HCT116 (cell line): Measurements from ENCODE around the gene COL19A1. TPM values are rescaled to one million over a fixed set of nuclear protein-coding genes. Genes with fewer than 3 reads are reported as not detected.

Experiments used
- ATAC-seq: fragments of 200-7000 bp; cut with Tn5 transposase; 2 replicates; pipeline ENCODE4 v1.9.1; 2020; ENCODE audit warnings: mild to moderate bottlenecking, moderate library complexity
- BruUV-seq: library from RNA; stranded (reverse); fragments of 400-500 nt; replicated peaks from 2 replicates; lab custom pipeline; 2021; lab: Mats Ljungman, UMichigan
- CTCF ChIA-PET: fragments of 300-600 bp; sonication (Branson Sonifier 250); formaldehyde crosslinking; loops from one replicate; lab custom pipeline; 2021; ENCODE audit warnings: antibody characterized with exemption; lab: Charles Lee
- POLR2A ChIA-PET: fragments of 300-600, 350-600 bp; sonication (Branson Sonifier 250); formaldehyde crosslinking; loops from one replicate; lab custom pipeline; 2021; ENCODE audit warnings: antibody characterized with exemption; lab: Charles Lee
- RAD21 ChIA-PET, 2 experiments: fragments of 300-600 bp; sonication (Branson Sonifier 250); formaldehyde crosslinking; loops; one replicate each; lab custom pipeline; 2023; ENCODE audit warnings: low total read pairs in 2 of 2; ENCODE audit not compliant: uncharacterized antibody in 2 of 2, unreplicated experiment in 2 of 2, low non-redundant PET in 1 of 2; lab: Charles Lee
- DNase-seq: peaks from one replicate; pipeline ENCODE4 v3.0.0-alpha.2; 2010; ENCODE audit warnings: low read depth, low spot score
- H2AFZ ChIP-seq: fragments of 200-600 bp; shearing (Covaris generic), sonication (generic); 2 replicates; pipeline ENCODE4 v1.6.1; 2017; ENCODE audit warnings: low read depth, mixed run types, mixed read lengths, antibody characterized with exemption, low read length; ENCODE audit not compliant: poor library complexity, severe bottlenecking
- H3K27ac ChIP-seq: 2 replicates; pipeline ENCODE4 v1.5.1; 2012; ENCODE audit warnings: low read depth, low read length
- H3K27me3 ChIP-seq: fragments of 200-600 bp; sonication (generic); 2 replicates; pipeline ENCODE4 v1.6.1; 2016; ENCODE audit warnings: mixed run types, low read length, mixed read lengths; ENCODE audit not compliant: insufficient read depth
- H3K36me3 ChIP-seq, 2 experiments: fragments of 200-500 bp in 1 of 2; fragments of 200-600 bp in 1 of 2; sonication (Bioruptor generic) in 1 of 2; sonication (generic) in 1 of 2; 2 replicates each; pipeline versions ENCODE4 v1.5.1 to v1.6.1; 2014 to 2016; ENCODE audit warnings: low read length in 2 of 2, inconsistent platforms in 1 of 2, mixed read lengths in 1 of 2, mixed run types in 1 of 2; ENCODE audit not compliant: insufficient read depth in 2 of 2, control insufficient read depth in 1 of 2
- H3K4me1 ChIP-seq, 2 experiments: fragments of 200-600 bp in 1 of 2; sonication (generic) in 1 of 2; 2 replicates each; pipeline versions ENCODE4 v1.5.1 to v1.6.1; 2012 to 2017; ENCODE audit warnings: low read length in 2 of 2, inconsistent platforms in 1 of 2, mild to moderate bottlenecking in 1 of 2, mixed read lengths in 1 of 2, mixed run types in 1 of 2, moderate library complexity in 1 of 2; ENCODE audit not compliant: insufficient read depth in 2 of 2, control insufficient read depth in 1 of 2
- H3K4me2 ChIP-seq: fragments of 200-600 bp; sonication (generic); 2 replicates; pipeline ENCODE4 v1.6.1; 2017; ENCODE audit warnings: mixed run types, low read length, mixed read lengths
- H3K4me3 ChIP-seq, 2 experiments: fragments of 200-600 bp in 1 of 2; sonication (generic) in 1 of 2; replicated peaks in 1 of 2; 2 replicates each; pipeline ENCODE4 v1.5.1; 2011 to 2016; ENCODE audit warnings: low read length in 2 of 2, control low read depth in 1 of 2, low read depth in 1 of 2, mild to moderate bottlenecking in 1 of 2, mixed read lengths in 1 of 2, mixed run types in 1 of 2
- H3K79me2 ChIP-seq: fragments of 200-600 bp; sonication (generic); 2 replicates; pipeline ENCODE4 v1.6.1; 2017; ENCODE audit warnings: mild to moderate bottlenecking, mixed run types, low read length, moderate library complexity, mixed read lengths; ENCODE audit not compliant: insufficient read depth
- H3K9ac ChIP-seq: fragments of 200-600 bp; sonication (generic); 2 replicates; pipeline ENCODE4 v1.6.1; 2016; ENCODE audit warnings: low read length, mixed read lengths
- H3K9me2 ChIP-seq: fragments of 200-600 bp; sonication (generic), shearing (Covaris generic); 2 replicates; pipeline ENCODE4 v1.6.1; 2017; ENCODE audit warnings: mixed run types, mild to moderate bottlenecking, moderate library complexity; ENCODE audit not compliant: insufficient read depth
- H3K9me3 ChIP-seq, 2 experiments: fragments of 200-500 bp in 1 of 2; fragments of 200-600 bp in 1 of 2; sonication (Bioruptor generic) in 1 of 2; sonication (generic) in 1 of 2; 2 replicates each; pipeline ENCODE4 v1.6.1; 2014 to 2017; ENCODE audit warnings: low read length in 2 of 2, mixed read lengths in 2 of 2, inconsistent platforms in 1 of 2, low read depth in 1 of 2, mild to moderate bottlenecking in 1 of 2, mixed run types in 1 of 2, moderate library complexity in 1 of 2; ENCODE audit not compliant: control insufficient read depth in 1 of 2, insufficient read depth in 1 of 2
- H4K20me1 ChIP-seq: fragments of 200-600 bp; sonication (generic), shearing (Covaris generic); 2 replicates; pipeline ENCODE4 v1.6.1; 2017; ENCODE audit warnings: mixed run types, mild to moderate bottlenecking, moderate library complexity; ENCODE audit not compliant: insufficient read depth
- ATF3 ChIP-seq: IDR thresholded peaks from 2 replicates; pipeline ENCODE4 v1.6.1; 2012
- CTCF ChIP-seq, 3 experiments: fragments of 200-600 bp in 1 of 3; sonication (generic) in 1 of 3; IDR thresholded peaks in 2 of 3; conservative IDR thresholded peaks in 1 of 3; 2 replicates each; pipeline ENCODE4 v1.5.1; 2012 to 2017; ENCODE audit warnings: low read depth in 2 of 3, low read length in 2 of 3, antibody characterized with exemption in 1 of 3, borderline replicate concordance in 1 of 3, control low read depth in 1 of 3, mild to moderate bottlenecking in 1 of 3, mixed read lengths in 1 of 3, mixed run types in 1 of 3, moderate library complexity in 1 of 3; ENCODE audit not compliant: insufficient read depth in 1 of 3
- EGR1 ChIP-seq: IDR thresholded peaks from 2 replicates; pipeline ENCODE4 v1.6.1; 2012; ENCODE audit warnings: low read depth
- ELF1 ChIP-seq: IDR thresholded peaks from 2 replicates; pipeline ENCODE4 v1.6.1; 2012; ENCODE audit warnings: low read depth, borderline replicate concordance
- FOSL1 ChIP-seq: IDR thresholded peaks from 2 replicates; pipeline ENCODE4 v1.6.1; 2012; ENCODE audit warnings: low read depth
- MAX ChIP-seq: IDR thresholded peaks from 2 replicates; pipeline ENCODE4 v1.6.1; 2012
- POLR2A ChIP-seq: IDR thresholded peaks from 2 replicates; pipeline ENCODE4 v1.7.0; 2011; ENCODE audit warnings: borderline replicate concordance; ENCODE audit not compliant: insufficient read depth, insufficient read length; ENCODE audit errors: extremely low read depth
- REST ChIP-seq: IDR thresholded peaks from 2 replicates; pipeline ENCODE4 v1.6.1; 2012; ENCODE audit warnings: low read depth
- SP1 ChIP-seq: IDR thresholded peaks from 2 replicates; pipeline ENCODE4 v1.6.1; 2012; ENCODE audit warnings: low read depth
- YY1 ChIP-seq: IDR thresholded peaks from 2 replicates; pipeline ENCODE4 v1.6.1; 2011; ENCODE audit warnings: low read length, low read depth, moderate library complexity, mild to moderate bottlenecking; ENCODE audit not compliant: insufficient replicate concordance; ENCODE audit errors: extremely low read depth
- ZNF274 ChIP-seq: fragments of 200-500 bp; sonication (Bioruptor generic); IDR thresholded peaks from 2 replicates; pipeline ENCODE4 v1.6.1; 2014; ENCODE audit warnings: mild to moderate bottlenecking, low read depth, low read length, inconsistent platforms
- intact Hi-C: fragments of 100-400 bp; cut with micrococcal nuclease; formaldehyde crosslinking; loops from 2 replicates; pipeline ENCODE4 v1.10.0; 2022
- total RNA-seq: library from RNA; stranded (reverse); gene quantifications from one replicate; pipeline ENCODE4 v1.2.1, GENCODE V29; 2021; ENCODE audit not compliant: unreplicated experiment

Gene COL19A1
- total RNA-seq, 1 experiment from 2014 or later: not detected

GRCh38 chr6:70150521-70150920, 284.2 kb downstream of the COL19A1 start:
- no peak for DNase-seq
- Histone ChIP-seq H3K27ac (no peak overlapping the region), H3K9me2 (no peaks in the 10 kb centered on the region), H3K27me3 (peaks cover 34% of the 10 kb centered on the region; the same call in 1 of the 2 replicates), H3K4me3 (no peak overlapping the region), H3K36me3 (no peaks in the 10 kb centered on the region), H4K20me1 (no peaks in the 10 kb centered on the region), H2AFZ (no peak overlapping the region), H3K9me3 (no peaks in the 10 kb centered on the region), H3K9ac (no peak overlapping the region), H3K79me2 (no peaks in the 10 kb centered on the region), H3K4me1 (no peaks in the 10 kb centered on the region), H3K4me2 (no peak overlapping the region)
- BruUV-seq: no TSS peak
- intact Hi-C loops: no loop called here
- ATAC-seq: no peak
- TF ChIP-seq REST: no peak
- no peak for TF ChIP-seq MAX
- TF ChIP-seq ELF1: no peak
- TF ChIP-seq SP1: no peak
- TF ChIP-seq ZNF274: no peak
- TF ChIP-seq YY1: no peak
- TF ChIP-seq CTCF (IDR thresholded peaks at IDR 0.05 in 2 of 3, conservative IDR thresholded peaks at IDR 0.05 in 1 of 3; ENCODE audit: borderline replicate concordance in 1 of 3, insufficient read depth in 1 of 3, low read depth in 2 of 3, low read length in 2 of 3): no peak
- TF ChIP-seq EGR1: no peak
- TF ChIP-seq ATF3: no peak
- TF ChIP-seq FOSL1: no peak
- TF ChIP-seq POLR2A: no peak
- RAD21 ChIA-PET: no interaction called here
- CTCF ChIA-PET: no interaction called here
- POLR2A ChIA-PET: no interaction called here
